CD4-positive, alpha-beta T cell treated with Interleukin-6 at 100 ng/mL for 8 hours (primary cell): ENCODE data around the gene GOT2.
"Not testable (repeated sequence)": the region's sequence is repeated elsewhere in the genome, so short reads cannot be mapped to it uniquely, and the experiment has no call there.

Source experiments
- DNase-seq: peaks from one replicate; pipeline ENCODE4 v3.0.0-alpha.2; 2020; ENCODE audit warnings: mixed read lengths, low spot score

The GOT2 gene

DNA sequence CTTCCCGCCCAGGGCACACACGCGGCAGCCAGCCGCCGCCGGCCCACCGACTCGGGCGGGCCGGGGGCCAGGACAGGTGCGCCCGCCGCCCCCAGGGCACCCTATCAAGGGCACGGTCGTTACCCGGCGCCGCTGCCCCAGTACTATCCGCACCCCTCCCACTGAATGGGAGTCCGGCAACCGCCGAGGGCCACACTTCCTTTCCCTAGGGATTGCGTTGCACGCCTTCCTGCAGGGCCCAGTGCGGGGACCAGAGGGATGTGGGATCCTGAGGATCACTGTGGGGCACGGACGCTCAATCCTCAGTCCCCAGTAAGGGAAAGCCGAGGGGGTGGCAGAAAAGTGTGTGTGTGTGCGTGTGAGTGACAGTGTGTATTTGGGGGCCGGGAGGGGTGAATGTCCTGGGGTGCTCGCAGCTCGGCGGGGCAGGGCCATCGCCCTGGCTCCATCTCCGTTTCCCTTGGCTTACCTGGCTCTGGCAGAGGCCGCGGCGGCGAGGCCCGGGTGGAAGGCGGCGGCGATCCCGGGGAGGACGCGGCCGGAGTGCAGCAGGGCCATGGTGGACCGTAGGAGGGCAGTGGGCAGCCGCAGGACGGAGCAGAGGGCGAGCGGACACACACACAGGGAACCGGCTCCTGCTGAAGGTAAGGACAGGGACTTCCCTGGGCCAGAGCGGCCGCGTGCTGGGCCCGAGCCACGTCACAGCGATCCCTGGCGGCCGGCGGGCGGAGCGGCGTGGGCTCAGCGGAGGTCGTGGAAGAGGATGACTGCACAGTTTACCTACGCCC lies at the start of gene GOT2:
GOT2 (minus strand) TSS at position 646 of the 788 bp plus-strand sequence; CDS start at position 558, 88 bp downstream.
- DNase-seq = peak; percentile 75

DNA sequence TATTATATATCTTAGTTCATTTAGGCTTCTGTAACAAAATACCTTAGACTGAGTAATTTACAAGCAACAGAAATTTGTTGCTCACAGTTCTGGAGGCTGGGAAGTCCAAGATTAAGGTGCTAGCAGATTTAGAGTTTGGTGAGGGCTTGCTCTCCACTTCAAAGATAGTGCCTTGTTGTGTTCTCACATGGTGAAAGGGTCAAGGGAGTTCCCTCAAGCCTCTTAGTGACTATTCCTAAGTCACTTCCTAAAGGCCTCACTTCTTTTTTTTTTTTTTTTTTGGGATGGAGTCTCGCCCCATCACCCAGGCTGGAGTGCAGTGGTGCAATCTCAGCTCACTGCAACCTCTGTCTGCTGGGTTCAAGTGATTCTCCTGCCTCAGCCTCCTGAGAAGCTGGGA lies 45.2 kb upstream of the GOT2 start:
- not testable (repeated sequence) for DNase-seq

DNA sequence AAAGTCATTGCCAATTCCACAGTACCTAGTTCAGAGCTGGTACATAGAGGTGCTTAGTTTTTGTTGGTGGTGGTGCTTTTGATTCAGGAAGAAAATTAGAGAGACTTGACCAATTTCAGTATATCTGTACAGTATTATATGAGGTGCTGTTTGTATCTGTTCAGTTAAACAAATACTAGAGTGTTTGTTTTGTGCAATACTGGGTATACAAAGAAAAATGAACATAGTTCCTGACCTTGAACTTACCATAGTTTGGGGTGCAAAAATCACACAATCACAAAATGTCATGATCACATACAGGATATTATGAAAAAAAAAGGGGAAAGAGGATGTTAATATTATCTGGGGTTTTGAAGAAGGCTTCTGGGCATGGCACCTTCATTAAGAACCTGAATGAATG lies 39.8 kb upstream of the GOT2 start:
- DNase-seq = no peak

DNA sequence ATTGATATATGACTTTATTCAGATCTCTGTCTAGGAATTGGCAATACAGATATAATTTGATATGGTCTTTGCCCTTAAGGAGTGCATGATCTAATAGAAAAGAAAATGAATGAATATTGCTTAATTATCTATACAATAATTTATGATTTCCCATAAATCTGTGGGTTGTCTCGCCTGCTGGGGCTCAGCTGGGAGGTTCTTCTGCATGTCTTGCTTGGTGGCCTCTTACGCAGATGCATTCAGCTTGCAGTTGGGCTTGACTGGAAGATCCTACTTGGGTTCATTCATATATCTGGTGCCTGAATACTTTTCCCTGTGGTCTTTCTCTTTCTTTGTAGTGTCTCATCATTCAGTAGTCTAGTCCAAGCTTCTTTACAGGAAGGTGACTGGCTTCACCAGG lies 34.0 kb upstream of the GOT2 start:
- DNase-seq = no peak

DNA sequence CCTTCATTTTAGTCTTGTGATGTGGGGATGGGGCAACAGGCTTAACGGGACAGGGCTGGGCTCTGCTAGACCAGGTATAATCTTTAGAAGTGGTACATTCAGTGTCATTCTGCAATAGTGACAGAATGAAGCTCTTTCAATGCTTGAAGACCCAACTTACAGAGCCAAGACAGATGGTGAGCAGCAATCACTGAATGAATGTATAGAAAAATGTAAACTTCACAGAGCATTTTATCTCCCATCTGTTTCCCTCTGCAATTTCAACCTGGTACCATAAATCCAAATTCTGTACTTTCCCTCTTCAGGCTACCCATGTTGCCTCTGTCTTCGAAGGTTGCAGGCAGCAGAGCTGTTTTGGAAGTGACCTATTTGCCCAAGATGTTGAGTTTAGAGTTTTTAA lies 33.5 kb upstream of the GOT2 start:
- no peak for DNase-seq

DNA sequence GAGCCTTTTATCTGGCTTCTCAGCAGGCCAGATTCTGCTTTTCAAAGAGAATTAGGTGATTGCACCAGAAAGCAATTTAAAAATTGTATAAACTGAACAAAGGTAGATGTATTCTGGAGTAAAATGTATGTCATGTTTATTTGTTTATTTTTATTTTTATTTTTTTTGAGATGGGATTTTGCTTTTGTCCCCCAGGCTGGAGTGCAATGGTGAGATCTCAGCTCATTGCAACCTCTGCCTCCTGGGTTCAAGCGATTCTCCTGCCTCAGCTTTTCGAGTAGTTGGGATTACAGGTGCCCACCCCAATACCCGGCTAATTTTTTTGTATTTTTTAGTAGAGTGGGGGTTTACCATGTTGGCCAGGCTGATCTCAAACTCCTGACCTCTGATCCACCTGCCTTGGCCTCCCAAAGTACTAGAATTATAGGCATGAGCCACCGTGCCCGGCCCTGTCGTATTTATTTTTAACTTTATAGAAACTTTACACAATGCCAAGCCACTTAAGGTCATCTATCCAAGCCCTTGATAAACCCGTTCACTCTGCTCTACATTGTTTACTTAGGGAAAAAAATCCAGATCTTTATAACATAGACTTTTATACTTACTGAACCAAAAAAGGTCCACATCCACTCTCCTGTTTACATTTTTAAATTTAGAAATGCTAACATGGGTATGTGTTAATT lies 22.7 kb upstream of the GOT2 start:
- DNase-seq = no peak

DNA sequence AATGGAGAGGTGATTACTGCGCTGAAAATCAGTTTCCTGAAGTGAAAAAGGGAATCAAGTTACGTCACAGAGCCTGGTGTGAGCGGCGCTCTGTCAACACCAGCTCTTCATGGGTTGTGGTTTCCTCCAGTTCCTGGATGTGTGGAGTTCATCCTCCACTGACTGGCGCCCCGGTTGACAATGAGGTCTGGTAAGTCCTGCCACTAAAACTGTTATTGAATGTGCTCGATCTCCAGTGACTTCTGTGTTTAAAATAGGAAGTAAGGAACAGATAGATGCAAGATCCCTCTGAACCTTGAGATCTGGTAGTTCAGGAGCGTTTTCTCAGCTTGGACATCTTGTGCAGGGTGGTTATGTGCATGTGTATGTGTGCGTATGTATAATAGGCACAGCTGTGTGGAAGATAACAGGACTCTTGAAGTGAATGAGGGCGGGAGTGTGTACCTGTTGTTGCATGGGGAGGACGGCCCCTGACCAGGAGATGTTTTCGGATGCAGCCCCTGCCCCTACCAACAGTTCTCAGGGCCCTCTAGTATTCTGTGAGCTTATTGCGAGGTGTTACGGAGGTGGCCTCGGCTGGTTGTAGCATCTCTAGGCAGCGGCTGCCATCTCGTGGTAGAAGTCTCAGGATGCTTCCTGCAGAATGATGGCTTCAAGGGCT lies 22.0 kb upstream of the GOT2 start:
- peak; percentile 75 for DNase-seq

DNA sequence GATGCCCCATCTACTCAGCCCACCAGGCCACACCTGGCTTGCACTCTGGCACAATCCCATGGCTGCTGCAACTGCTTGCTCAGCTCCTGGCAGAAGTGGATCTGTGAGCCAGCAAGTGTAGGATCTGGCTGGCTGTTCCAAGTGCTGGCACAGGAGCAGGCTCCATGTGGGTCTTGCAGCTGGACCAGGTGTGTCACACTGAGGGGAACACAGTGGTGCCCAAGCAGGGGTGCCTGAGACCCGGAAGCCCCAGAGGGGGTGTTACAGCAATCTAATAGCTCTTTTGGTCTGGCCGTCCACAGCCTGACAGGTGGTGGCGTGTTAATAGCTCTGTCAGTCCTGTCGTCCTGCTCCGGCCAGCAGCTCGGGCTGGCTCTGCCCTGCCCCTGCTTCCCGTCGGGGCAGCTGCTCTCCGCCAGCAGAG lies 19.6 kb upstream of the GOT2 start:
- DNase-seq = no peak

DNA sequence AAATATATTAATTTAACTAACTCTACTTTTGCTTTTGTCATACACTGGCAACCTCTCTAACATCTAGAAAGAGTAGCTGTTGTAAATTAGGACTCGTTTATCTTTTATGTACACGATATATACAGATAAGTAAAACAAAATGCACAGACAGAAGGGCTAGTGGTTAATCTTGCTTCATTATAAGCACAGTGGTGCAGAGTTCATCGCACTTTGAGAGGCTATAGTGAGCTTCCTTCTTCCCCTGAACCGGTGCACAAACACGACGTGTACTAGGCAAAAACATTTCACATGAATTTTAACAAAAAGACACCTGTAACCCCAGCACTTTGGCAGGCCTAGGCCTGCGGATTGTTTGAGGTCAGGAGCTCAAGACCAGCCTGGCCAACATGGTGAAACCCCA lies 10.4 kb upstream of the GOT2 start:
- DNase-seq = no peak

DNA sequence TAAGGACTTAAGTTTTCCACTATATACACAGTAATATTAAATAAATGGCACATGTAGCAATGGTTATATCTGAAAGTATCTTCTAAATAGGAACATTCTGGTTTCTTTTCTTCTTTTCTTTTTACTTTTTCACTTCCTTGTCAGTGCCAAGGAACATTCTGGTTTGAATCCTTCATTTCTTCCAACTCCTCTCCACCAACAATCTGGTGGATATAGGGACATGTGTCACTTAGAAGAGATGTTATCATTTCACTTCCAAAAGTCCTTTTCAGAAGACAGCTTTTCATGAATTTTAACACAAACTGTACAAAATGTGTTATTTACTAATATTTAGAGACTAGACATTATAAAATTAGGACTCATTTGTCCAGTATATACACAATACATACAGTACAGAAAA lies 7.9 kb upstream of the GOT2 start:
- DNase-seq = no peak

DNA sequence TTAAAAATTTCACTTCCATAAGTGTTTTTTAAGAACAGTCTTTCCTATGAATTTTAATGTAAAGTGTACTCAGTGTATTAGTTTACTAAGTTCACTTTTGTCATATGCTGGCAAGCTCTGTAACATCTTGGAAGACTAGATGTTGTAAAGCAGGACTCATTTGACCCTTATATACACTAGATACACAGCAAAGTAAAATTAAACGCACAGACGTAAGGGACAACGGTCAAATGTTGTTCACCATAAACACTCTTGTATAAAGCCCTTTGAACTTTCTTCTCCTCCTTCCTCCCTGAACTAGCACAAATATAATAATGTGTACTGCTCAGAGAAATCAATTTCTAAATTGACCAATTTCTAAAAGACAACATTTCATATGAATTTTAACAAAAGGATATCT lies 7.0 kb upstream of the GOT2 start:
- DNase-seq = no peak

DNA sequence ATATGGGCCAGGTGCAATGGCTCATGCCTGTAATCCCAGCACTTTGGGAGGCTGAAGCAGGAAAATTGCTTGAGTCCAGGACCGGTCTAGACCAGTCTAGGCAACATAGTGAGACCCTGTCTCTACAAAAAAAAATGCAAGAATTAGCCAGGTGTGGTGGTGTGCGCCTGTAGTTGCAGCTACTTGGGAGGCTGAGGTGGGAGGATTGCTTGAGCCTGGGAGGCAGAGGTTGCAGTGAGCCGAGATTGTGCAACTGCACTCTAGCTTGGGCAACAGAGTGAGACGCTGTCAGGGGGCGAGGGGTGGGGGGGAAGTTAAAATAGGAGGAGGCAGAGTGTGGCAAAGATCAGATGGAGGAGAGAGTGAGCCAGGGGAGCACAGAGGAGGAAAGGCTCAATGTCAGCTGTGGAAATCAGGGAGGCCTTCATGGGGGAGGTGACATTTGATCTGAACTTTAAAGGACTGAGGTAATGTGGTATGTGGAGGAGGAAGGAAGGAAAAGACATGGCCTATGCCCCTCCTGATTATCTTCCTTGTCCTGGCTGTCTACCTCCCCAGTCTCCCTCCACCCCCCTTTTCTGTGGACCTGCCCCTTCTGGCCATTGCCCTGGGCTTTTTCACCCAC lies 4.7 kb upstream of the GOT2 start:
- no peak for DNase-seq

DNA sequence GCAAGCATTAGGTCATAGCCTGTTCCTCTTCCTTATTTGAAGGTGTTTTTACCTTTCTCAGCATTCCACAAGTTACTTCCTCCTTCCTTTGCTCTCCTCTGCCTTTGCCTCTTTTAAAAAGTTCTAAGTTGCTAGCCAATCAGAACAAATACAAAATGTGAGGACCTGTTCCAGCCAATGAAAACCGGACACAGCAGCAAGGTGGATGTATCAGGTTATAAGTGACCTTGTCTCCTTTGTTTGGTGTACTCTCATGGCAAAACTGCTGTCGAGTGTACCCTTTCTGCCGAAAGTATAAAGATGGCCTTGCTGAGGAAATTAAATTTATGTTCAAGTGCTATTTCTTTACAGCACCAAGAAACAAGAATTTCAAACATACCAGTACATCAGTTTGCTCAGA lies 2.2 kb upstream of the GOT2 start:
- DNase-seq = not testable (repeated sequence)

DNA sequence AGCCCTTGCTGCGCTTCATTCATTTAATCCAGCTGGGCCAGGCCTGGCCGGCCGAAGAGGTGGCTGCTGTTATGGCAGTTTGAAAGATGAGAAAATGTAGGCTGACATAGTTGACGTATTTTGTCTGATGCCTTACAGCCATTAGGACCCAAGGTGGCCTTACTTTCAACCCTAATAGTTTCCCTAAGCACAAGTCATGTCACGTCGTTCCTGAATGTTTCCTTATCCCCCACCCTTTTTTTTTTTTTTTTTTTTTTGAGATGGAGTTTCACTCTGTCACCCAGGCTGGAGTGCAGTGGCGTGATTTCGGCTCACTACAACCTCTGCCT lies 307 bp upstream of the GOT2 start:
- DNase-seq = no peak

DNA sequence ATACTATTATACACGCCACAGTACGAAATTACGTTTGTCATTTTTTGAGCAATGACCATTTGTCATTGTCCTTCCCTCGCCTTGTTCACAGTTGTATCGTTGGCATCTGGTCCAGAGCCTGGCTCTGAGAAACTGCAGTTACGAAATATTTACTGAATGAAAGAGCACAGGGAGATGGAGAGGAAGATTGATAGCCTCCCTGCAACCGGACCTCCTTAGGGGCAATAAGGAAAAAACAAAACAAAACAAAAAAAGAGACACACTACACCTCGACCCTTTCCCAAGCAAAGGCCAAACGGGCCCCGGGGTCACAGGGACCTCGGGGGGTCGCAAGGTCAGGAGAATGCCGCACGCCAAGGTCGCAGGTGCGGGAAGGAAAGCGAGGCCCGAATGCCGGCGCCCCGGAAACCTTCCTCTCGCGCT lies 857 bp downstream of the GOT2 start:
- DNase-seq = peak; percentile 1

DNA sequence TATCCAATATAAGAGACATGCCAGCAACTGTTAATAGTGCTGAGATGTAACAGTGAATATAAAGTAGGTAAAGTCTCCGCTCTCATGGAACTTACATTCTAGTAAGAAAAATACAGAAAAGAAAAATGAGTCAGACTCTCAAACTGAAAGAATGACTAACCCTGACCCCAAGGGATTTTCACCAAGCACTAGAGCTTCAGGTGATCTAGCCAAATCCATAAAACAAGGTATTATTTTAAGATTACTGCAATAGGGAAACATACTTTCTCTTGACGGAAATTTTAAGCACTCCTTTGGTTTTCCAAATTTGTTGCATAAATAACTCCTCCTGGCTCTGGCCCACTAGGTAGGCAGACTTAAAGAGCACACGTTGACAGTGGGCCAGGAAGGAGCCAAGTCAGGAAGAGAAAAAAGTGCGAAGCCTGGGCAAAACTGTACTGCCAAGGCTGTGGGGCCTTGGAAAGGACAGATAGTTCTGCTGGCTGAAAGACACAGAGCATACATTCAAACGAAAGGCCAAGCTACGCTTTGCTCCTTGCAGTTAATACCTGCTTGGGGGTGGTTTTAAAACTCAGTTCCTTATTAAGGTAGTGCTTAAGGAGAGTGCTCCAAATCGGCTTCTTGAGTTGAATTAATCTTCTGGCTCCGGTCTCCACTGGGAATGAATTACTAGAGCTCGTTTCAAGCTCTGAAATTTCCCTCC lies 1.4 kb downstream of the GOT2 start:
- no peak for DNase-seq

DNA sequence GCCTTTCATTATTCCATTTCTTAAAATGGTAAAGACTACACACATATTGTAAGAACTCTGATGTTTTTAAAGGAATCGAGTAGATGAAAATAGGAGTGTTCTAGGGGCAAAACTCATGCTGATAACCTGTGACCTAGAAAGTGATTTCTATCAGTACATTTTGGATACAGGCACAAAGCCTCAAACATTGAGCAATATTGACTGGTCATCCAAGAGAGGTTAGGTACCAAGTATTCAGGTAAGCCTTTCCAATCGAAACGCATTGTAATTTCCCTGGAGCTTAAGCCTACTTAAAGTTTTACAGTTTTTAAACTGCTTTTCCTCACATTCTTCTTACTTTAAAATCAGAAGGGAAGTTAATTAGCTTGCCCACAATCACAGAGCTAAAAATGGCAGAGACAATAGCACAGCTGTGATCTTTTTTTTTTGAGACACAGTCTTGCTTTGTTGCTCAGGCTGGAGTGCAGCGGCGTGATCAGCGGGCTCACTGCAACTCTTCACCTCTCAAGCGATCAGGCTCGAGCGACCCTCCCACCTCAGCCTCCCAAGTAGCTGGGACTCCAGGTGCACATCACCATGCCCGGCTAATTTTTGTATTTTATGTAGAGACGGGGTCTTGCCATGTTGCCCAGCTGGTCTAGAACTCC lies 3.3 kb downstream of the GOT2 start:
- DNase-seq = no peak

DNA sequence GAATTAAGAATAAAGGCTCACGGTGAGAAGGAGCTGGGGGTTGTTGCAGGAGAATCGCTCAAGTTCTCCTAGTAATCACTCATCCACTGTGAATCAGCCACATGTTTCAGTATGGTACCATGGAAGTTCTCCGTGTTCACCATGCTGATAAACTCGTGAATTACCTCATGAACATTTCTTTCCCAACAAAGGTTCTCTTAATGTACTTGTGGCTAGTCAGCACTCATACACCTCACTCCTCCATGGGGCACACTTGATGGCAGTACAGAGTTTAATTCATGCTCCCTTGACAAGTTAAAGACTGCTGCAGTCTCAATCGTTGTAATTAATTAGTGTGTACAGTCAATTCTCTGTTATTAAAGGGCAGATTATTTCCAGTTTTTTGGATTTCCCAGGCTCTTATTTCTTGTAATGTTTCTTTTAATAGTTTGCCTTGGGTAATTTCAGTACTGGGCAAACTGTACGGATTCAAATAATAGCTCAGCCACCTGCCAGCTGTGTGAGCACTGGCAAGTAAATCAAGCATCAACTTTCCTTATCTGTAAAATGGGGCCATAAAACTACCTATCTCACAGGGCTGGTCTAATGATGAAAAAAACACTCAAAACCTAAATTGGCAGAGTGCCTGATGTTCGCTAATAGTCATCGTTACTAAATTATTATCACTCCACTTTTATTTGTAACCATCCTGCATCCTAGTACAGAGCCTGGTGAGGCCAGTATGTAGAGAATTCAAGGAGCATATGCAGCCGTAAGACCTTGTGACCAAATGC lies 6.1 kb downstream of the GOT2 start:
- DNase-seq = no peak

DNA sequence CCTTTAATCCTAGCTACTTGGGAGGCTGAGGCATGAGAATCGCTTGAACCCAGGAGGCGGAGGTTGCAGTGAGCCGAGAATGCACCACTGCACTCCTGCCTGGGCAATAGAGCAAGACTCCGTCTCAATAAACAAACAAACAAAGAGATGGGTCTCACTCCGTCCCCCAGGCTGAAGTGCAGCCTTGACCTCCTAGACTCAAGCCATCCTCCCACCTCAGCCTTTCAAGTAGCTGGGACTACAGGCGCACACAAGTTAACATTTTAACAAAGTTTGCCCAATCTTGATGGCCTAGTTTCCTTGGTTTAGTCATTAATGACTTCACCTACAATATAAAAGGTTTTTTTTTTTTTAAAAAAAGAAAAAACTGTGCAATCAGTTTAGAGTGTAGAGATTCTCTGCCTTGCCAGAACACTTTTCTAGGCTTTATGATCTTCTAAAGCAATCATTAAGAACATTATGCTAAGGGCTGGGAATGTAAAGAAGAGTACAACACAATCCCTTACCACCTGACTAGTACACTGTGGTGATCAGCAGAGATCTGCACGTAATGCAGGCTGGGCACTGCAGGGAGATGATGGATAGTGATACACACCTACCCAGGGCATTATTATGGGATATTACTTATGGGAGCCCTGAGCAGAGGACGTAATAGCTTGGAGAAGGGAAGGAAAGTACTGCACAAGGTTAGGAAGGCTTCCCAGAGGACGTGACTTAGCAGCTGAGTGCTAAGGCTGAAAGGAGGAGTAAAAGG lies 6.9 kb downstream of the GOT2 start:
- DNase-seq = no peak

DNA sequence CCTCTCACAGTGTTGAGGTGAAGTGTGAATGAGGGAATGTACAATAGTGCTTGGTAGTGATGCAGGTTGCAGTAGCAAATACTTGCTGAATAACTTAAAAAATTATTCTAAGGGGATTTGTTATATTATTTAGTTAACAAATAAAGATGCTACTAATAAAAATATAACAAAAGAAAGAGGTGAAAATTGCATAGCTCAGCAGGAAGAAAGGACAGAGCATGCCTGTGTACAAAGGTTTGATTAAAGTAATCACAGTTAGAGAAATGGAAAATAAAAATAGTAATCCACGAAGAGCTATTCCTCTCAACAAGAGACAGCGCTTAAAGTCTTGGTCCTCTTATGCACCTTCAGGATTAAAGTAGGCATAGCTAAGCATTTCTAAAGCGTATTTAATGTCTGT lies 11.0 kb downstream of the GOT2 start:
- DNase-seq = no peak
